Cerebellar cortex (tissue), 1 donor: ENCODE results near the gene OR4F29.
"Not testable (repeated sequence)": the region's sequence is repeated elsewhere in the genome, so short reads cannot be mapped to it uniquely, and the experiment has no call there.

Experiments
- DNase-seq: peaks from one replicate; pipeline ENCODE4 v3.0.0-alpha.2; 2015; ENCODE audit warnings: low spot score

Gene OR4F29

GRCh38 chr1:451578-451977 is at the start of gene OR4F29:
Gene OR4F29 (minus strand): TSS chr1:451678. CDS start chr1:451678, 0 bp downstream.
- DNase-seq: not testable (repeated sequence)
